Measurements from ENCODE around the gene RPS18. TPM values are rescaled to one million over a fixed set of nuclear protein-coding genes. Genes with fewer than 3 reads are reported as not detected.
A peak's percentile ranks its signal among the peaks of the same experiment; 100 is the strongest.

The RPS18 gene
- total RNA-seq, 1 donor from 2014 or later: 3,212 TPM

DNA sequence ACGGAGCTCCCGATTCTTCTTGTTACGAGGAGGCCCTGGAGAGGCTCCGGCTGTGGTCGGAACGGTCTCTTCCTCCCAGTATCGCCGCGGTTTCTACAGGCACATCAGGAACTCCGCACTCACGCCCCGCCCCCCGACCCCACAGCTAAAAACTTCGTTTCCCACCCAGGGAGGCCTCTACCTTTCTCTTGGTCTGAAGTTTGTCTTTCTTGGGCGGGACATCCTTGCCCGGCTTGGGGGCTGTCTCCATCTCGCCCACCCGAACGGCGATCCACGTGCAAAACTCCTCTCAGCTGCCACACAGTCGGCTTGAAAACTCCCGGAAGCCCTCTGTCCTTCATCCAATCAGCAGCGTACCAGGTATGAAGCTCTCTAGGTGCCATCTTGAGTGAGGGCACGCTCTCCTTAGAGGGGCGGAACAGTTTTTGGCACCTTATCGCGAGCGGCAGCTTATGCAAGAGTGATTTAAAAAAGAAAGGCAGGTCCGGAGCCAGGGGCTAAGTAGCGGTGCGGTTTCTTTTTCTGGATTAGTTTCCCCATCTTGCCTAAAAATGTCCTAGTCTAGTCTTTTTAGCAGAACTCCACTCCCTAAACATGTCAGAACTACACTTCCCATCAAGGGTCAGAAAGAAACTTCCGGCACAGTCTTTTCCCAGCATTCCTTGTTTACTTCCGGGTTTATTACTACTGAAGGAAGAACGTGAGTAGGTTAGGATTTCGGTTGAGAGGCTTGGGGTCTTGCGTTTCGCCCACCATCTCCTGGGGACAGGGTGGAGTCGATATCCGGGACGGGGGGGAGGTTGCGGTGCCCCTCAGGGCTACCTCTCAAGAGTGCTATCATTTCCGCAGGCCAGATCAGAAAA lies 17.3 kb downstream of the RPS18 start, which contains the start of the genes PFDN6 and WDR46:
Gene PFDN6 (plus strand): TSS at position 681 of the 863 bp plus-strand sequence. CDS start 256 bp downstream, outside the sequence.
Gene WDR46 (minus strand): TSS at position 319 of the 863 bp plus-strand sequence. CDS start 69 bp downstream, at position 250.
- Mint-ChIP-seq H3K4me3 (peak within 1 kb of the TSS; percentile 100), H3K9me3 (no peaks in the 10 kb centered on the region), H3K27ac (peak within 1 kb of the TSS; percentile 95), H3K27me3 (no peaks in the 10 kb centered on the region), H3K4me1 (peaks cover 28% of the 10 kb centered on the region), H3K36me3 (ENCODE audit: low read depth) (peaks cover 63% of the 10 kb centered on the region)
- intact Hi-C loops (cut with micrococcal nuclease): loop anchor here (1.0 kb wide), 6 partner anchors 10 to 89 kb away; partner anchors contain the start of genes B3GALT4, RXRB, SLC39A7 and TAPBP
- peak; percentile 95 for DNase-seq

DNA sequence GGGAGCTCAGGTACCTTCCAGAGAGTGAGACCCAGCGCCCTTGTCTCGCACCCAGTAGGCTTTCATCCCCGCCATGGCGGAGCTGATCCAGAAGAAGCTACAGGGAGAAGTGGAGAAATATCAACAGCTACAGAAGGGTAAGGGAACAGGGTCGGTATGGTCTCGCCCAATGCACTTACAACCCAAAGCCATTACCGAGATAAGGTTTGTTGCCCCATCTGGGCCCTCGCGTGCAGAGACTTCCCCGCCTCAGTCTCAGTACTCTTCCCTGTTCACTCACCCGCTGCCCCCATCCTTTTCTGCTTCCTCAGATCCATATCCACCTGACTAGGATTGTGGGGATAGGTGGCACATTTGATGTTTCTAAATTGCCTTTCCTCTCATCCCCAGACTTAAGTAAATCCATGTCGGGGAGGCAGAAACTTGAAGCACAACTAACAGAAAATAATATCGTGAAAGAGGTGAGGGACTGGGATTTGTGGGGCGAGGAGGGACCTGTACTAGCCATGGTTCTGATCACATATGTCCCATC lies 18.0 kb downstream of the RPS18 start:
- peak overlapping the region; percentile 95 for H3K27ac Mint-ChIP-seq
- H3K9me3 Mint-ChIP-seq: no peaks in the 10 kb centered on the region
- H3K4me1 Mint-ChIP-seq: peaks cover 26% of the 10 kb centered on the region
- DNase-seq: no peak
- H3K36me3 Mint-ChIP-seq (ENCODE audit: low read depth): peaks cover 61% of the 10 kb centered on the region
- no peaks in the 10 kb centered on the region for H3K27me3 Mint-ChIP-seq
- peak overlapping the region; percentile 100 for H3K4me3 Mint-ChIP-seq
- intact Hi-C loops (cut with micrococcal nuclease): loop anchor here (1.0 to 10.0 kb wide), 7 partner anchors 9 to 1095 kb away; partner anchors contain the start of genes B3GALT4, GPSM3, PBX2 and RXRB

DNA sequence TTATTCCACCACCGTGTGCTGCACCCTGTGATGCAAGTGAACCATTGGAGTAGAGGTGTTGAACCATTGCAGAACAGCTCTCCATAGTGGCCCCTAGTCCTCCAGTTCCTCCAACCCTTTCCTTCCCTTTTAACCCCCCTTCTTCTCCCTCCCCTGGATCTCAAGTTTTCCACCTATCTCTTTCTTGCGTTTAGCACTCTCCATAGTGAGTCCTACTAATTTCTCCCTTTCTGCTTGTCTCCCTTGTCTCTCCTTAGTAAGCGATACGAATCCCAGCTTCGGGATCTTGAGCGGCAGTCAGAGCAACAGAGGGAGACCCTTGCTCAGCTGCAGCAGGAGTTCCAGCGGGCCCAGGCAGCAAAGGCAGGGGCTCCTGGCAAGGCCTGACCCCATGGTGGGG lies 18.6 kb downstream of the RPS18 start:
- Mint-ChIP-seq H3K36me3 (ENCODE audit: low read depth) (peaks cover 61% of the 10 kb centered on the region), H3K27ac (peak overlapping the region; percentile 95), H3K9me3 (no peaks in the 10 kb centered on the region), H3K4me1 (peaks cover 26% of the 10 kb centered on the region), H3K27me3 (no peaks in the 10 kb centered on the region), H3K4me3 (peak overlapping the region; percentile 100)
- no peak for DNase-seq
- intact Hi-C loops (cut with micrococcal nuclease): loop anchor here (10.0 kb wide), 1 partner anchor 1096 kb away; the partner anchor contains the start of genes GPSM3 and PBX2

DNA sequence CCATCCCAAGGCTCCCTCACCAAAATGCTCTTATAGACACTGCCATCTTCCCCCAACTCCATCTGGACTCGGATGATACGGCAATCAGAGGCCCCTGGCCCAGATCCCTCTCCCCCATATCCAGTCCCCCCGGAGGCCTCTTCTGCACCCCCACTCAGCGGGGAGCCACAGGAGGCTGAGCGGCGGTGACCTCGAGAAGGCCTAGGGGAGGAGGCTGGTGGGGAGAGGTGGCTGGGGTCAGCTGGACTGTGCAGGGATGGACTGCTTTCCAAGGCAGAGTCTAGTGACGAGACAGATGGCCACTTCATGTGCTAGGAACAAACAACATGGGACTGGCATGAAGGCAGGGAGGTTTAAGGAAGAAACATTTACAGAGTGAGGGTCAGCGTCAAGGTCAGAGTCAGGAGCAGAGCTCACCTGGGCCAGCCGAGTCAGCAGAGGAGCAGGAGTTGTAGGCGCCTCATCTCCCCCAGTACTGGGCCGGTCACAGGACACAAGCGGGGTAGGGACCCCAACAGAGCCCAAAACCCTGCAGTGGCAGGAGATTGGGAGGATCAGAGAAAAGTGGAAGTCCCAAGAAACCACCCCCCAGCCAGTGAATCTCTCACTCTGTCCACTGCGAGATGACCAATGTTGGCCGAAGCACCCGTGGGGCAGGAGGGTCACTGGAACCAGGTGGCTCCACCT lies 21.3 kb downstream of the RPS18 start:
- intact Hi-C loops (cut with micrococcal nuclease): loop anchor here (10.0 kb wide), 1 partner anchor 1098 kb away; the partner anchor contains the start of genes GPSM3 and PBX2
- Mint-ChIP-seq H3K27me3 (peaks cover 2% of the 10 kb centered on the region), H3K9me3 (no peaks in the 10 kb centered on the region), H3K4me1 (peaks cover 25% of the 10 kb centered on the region), H3K36me3 (ENCODE audit: low read depth) (peaks cover 50% of the 10 kb centered on the region), H3K27ac (no peak overlapping the region), H3K4me3 (no peak overlapping the region)
- DNase-seq: no peak

DNA sequence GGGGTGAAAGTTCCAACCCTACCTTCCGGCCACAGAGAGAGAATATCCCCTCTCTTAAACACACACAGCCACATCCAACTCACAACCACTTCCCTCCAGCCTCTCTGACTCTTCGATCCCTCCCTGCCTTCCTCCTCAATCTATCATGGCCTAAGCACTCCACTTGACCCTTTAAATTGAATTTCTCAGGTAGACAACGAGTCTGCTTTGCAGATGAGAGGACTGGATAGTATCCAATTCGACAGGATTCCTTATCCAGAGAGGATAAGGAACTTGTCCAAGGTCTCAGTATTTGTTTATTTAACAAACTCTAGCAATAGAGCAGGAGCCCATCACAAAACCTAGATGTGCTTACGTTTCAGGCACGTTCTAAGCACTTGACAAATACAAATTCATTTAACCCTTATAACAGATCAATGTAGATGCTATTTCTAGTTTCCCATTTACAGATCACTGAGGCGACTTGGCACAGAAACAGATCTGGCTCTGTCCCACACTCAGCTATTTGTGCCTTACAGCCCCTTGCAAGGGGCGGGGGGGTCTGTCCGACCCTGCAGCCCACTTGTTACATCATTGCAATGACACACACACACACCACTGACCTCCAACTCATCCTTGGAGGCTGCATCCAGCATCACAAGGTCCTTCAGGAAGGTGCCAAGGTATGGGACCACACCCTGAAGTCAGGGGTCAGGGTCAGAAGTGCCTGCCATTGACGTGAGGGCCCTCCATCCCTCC lies 22.4 kb downstream of the RPS18 start:
- DNase-seq: no peak
- intact Hi-C loops (cut with micrococcal nuclease): loop anchor here (10.0 kb wide), 1 partner anchor 1099 kb away; the partner anchor contains the start of genes GPSM3 and PBX2
- no peak overlapping the region for H3K4me3 Mint-ChIP-seq
- H3K36me3 Mint-ChIP-seq (ENCODE audit: low read depth): peaks cover 43% of the 10 kb centered on the region
- peaks cover 2% of the 10 kb centered on the region for H3K27me3 Mint-ChIP-seq
- H3K27ac Mint-ChIP-seq: no peak overlapping the region
- no peaks in the 10 kb centered on the region for H3K9me3 Mint-ChIP-seq
- peaks cover 20% of the 10 kb centered on the region for H3K4me1 Mint-ChIP-seq

DNA sequence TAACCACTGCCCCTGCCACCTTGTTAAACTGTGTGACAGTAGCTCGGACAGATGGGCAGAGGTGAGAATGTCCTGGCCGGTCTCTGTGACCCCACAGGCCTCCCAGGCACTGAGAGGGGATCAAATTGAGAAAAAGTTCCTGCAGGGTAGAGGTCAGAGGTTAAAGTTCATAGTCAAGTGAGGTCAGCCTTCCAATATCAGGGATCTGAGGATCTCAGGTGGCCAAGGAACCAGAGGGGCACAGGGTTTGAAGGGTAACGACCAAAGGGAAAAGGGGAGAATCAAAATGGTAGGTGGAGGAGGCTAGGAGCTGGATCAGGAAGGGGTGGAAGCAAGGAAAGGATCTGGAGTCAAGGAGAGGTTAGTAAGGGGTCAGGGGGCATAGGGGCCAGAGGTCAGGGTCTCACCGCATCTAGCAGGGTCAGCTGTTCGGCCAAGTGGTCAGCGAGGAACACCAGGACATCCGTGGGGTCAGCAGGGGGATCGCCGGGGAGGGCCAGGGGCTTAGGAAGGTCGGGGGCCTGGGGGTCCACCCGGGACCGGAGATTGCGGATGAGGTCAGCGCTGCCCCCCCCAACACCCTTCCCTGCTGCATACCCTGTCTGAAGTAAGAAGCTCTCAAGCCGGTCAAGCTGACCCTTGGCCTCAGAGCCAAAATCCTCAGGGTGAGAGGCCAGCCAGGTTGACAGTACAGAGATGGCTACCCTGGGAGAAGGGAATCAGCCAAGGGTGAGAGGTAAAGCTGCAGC lies 23.9 kb downstream of the RPS18 start:
- H3K4me3 Mint-ChIP-seq: no peak overlapping the region
- intact Hi-C loops (cut with micrococcal nuclease): loop anchor here (5.0 to 10.0 kb wide), 2 partner anchors 132 to 1101 kb away; partner anchors contain the start of genes GPSM3 and PBX2
- H3K36me3 Mint-ChIP-seq (ENCODE audit: low read depth): peaks cover 45% of the 10 kb centered on the region
- peak overlapping the region; percentile 6 for H3K27ac Mint-ChIP-seq
- H3K9me3 Mint-ChIP-seq: no peaks in the 10 kb centered on the region
- DNase-seq: no peak
- peaks cover 22% of the 10 kb centered on the region for H3K4me1 Mint-ChIP-seq
- H3K27me3 Mint-ChIP-seq: peaks cover 2% of the 10 kb centered on the region

DNA sequence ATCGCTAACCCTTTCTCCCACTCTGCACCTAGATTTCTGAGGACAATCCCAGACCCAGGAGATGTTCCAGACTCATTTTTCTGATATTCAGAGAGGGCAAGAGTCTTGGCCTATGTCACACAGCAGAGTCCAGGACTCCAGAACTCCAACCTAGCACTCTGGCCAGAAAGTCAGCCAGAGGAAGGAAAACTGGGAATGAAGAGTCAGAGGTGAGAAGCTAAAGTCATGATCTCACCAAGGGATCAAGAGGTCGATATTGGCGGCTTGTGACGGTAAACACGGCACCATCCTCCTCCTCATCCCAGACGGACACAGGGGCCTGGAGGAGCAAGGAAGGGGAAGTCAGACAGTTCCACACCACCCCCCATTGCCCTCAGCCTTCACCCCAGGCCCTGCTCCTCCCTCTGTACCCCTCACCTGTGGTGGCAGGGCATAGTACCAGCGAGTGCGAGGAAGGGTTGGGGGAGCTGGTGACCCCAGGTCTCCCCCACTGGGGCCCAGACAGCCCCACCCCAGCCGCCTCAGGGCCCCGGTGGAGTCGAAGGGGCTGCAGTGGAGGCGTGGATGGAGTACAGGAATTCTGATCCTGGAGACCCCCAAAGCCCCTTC lies 25.0 kb downstream of the RPS18 start:
- Mint-ChIP-seq H3K36me3 (ENCODE audit: low read depth) (peaks cover 45% of the 10 kb centered on the region), H3K4me1 (peaks cover 23% of the 10 kb centered on the region), H3K27me3 (peaks cover 2% of the 10 kb centered on the region), H3K4me3 (peak overlapping the region; percentile 65), H3K9me3 (no peaks in the 10 kb centered on the region), H3K27ac (no peak overlapping the region)
- DNase-seq: peak; percentile 58
- intact Hi-C loops (cut with micrococcal nuclease): loop anchor here (5.0 to 10.0 kb wide), 2 partner anchors 130 to 1102 kb away; partner anchors contain the start of genes GPSM3 and PBX2

DNA sequence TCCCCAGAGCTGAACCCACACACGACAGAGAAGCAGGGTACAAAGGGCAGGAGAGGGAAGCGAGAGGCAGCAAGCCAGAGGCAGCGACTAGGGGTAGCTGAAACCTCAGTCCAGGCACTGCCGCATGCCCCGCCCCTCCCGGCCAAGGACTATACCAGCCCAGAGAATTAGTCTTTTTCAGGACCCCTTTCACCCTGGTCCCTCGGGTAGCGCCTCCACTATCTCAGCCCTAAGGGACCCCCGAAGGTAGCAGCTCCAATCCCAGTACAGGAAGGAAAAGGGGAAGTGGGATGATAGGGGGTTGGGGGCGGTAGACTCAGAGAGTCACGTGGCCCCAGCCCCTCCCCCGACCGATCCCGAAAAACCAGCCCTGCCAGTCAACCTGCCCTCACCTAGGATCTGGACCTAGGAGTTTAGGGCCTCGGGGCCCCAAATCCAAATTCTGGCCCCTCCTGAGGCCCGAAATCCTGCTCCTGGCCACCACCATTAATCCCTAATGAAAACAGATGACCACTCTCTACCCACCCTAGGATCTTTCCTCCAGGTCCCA lies 25.6 kb downstream of the RPS18 start:
- peak; percentile 68 for DNase-seq
- intact Hi-C loops (cut with micrococcal nuclease): loop anchor here (5.0 to 10.0 kb wide), 2 partner anchors 130 to 1103 kb away; partner anchors contain the start of genes GPSM3 and PBX2
- Mint-ChIP-seq H3K36me3 (ENCODE audit: low read depth) (peaks cover 43% of the 10 kb centered on the region), H3K27me3 (peaks cover 2% of the 10 kb centered on the region), H3K4me1 (peaks cover 23% of the 10 kb centered on the region), H3K4me3 (peak overlapping the region; percentile 65), H3K9me3 (no peaks in the 10 kb centered on the region), H3K27ac (peak overlapping the region; percentile 60)

DNA sequence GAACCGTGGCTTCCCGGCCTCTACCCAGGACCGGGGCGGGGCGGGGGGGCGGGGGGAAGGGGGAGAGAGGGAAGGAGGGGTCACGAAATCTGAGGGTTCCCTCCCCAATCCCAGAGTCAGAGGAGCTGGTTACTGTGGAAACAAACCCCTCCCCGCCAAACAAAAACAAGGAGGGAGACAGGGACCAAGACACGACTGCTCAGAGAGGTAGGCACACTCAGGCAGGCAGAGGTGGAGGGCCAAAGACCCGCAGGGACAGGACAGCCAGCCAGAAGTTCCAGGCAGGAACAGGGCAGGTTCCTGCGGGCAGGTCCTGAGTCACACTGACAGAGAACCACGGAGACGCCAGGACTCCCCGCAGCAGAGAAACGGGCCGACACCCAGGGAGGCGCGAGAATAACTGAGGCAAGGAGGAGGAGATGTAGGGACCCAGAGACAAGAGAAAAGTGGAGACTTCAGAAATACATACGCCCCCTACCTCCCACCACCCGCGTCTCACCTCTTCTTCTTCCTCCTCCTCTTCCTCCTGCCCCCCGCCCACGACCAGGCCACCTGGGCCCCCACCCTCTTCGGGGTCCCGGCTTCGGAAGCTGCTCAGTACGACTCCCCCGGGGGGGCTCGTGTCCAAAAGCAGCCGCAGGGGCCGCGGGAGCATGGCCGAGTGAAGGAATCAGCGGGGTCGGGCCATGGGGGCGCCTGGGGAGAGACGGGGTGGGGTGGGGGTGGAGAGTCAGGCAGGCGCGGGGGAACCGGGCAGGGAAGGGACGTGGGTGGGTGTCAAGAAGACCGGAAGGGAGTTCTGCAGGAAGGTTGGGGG lies 26.3 kb downstream of the RPS18 start:
- Mint-ChIP-seq H3K27me3 (peaks cover 2% of the 10 kb centered on the region), H3K36me3 (ENCODE audit: low read depth) (peaks cover 42% of the 10 kb centered on the region), H3K4me3 (peak overlapping the region; percentile 94), H3K4me1 (peaks cover 23% of the 10 kb centered on the region), H3K27ac (peak overlapping the region; percentile 99), H3K9me3 (no peaks in the 10 kb centered on the region)
- intact Hi-C loops (cut with micrococcal nuclease): loop anchor here (2.0 to 10.0 kb wide), 3 partner anchors 113 to 1103 kb away; partner anchors contain the start of genes GPSM3, PBX2 and PHF1
- peak; percentile 93 for DNase-seq

DNA sequence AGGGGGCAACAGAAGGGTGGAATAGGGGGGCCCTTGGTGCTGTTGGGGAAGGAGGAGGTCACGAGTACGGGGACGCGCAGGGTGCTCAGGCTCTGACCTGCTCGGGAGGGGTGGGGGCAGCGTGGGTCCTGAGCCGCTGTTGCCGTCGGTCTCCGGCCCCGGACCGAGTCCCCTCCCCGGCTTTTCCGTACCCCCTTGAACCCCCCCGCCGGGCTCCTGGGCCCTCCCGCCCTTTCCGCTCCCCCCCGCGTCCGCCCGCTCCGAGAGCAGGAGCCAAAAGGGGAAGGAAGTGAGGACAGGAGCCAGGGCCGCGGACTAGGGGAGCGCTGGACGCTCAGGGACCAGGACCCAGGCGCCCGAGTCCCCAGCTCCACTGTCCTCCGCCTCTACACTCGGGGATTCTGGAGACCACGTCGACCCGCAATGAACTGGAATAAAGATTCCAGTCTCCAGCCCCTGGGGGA lies 26.9 kb downstream of the RPS18 start, which contains the start of gene RGL2:
Gene RGL2 (minus strand): TSS at position 170 of the 464 bp plus-strand sequence. CDS start 332 bp downstream, outside the sequence.
- no peaks in the 10 kb centered on the region for H3K9me3 Mint-ChIP-seq
- peaks cover 2% of the 10 kb centered on the region for H3K27me3 Mint-ChIP-seq
- H3K4me3 Mint-ChIP-seq: peak within 1 kb of the TSS; percentile 94
- intact Hi-C loops (cut with micrococcal nuclease): loop anchor here (1.0 to 10.0 kb wide), 11 partner anchors 10 to 1104 kb away; partner anchors contain the start of genes B3GALT4, GPSM3, PBX2 and PFDN6
- DNase-seq: peak; percentile 90
- H3K36me3 Mint-ChIP-seq (ENCODE audit: low read depth): peaks cover 47% of the 10 kb centered on the region
- peak within 1 kb of the TSS; percentile 99 for H3K27ac Mint-ChIP-seq
- peaks cover 26% of the 10 kb centered on the region for H3K4me1 Mint-ChIP-seq

All from activated CD4-positive, alpha-beta T cell treated with anti-CD3 and anti-CD28 coated beads, Interleukin-2, amount 10 ng/mL, durations not matched to agents 24 days and 14 days (primary cell).